A673 (cell line): ENCODE data around the gene TTLL11. TPM values are rescaled to one million over a fixed set of nuclear protein-coding genes. Genes with fewer than 3 reads are reported as not detected.
"Not testable (repeated sequence)": the region's sequence is repeated elsewhere in the genome, so short reads cannot be mapped to it uniquely, and the experiment has no call there.

ENCODE experiments used
- BruUV-seq: library from RNA; stranded (reverse); fragments of 400-500 nt; replicated peaks from 2 replicates; lab custom pipeline; 2021; lab: Mats Ljungman, UMichigan
- CTCF ChIA-PET: fragments of 300-600 bp; sonication (Branson Sonifier 250); formaldehyde crosslinking; loops from one replicate; lab custom pipeline; 2022; ENCODE audit warnings: antibody characterized with exemption; lab: Charles Lee
- POLR2A ChIA-PET: fragments of 300-600 bp; sonication (Branson Sonifier 250); formaldehyde crosslinking; loops from one replicate; lab custom pipeline; 2022; ENCODE audit warnings: antibody characterized with exemption; ENCODE audit not compliant: low non-redundant PET; lab: Charles Lee
- DNase-seq: peaks from one replicate; pipeline ENCODE4 v3.0.0-alpha.2; 2015; ENCODE audit warnings: low spot score
- H3K27ac ChIP-seq: fragments of 200-600 bp; sonication (generic); 2 replicates; pipeline ENCODE4 v1.5.1; 2016; ENCODE audit warnings: mixed run types, low read depth, mild to moderate bottlenecking, mixed read lengths, antibody characterized with exemption, low read length; ENCODE audit not compliant: poor library complexity, severe bottlenecking
- H3K27me3 ChIP-seq: fragments of 200-600 bp; sonication (generic); replicated peaks from 2 replicates; pipeline ENCODE4 v1.6.1; 2017; ENCODE audit warnings: mixed run types, low read depth, mild to moderate bottlenecking, mixed read lengths, antibody characterized with exemption, low read length; ENCODE audit not compliant: insufficient read depth, poor library complexity
- H3K36me3 ChIP-seq: fragments of 200-600 bp; sonication (generic); 2 replicates; pipeline ENCODE4 v1.6.1; 2016; ENCODE audit warnings: mixed run types, mild to moderate bottlenecking, mixed read lengths, antibody characterized with exemption, low read length; ENCODE audit not compliant: insufficient read depth, poor library complexity, severe bottlenecking
- H3K4me1 ChIP-seq: fragments of 200-600 bp; sonication (generic); 2 replicates; pipeline ENCODE4 v1.6.1; 2017; ENCODE audit warnings: mixed run types, mild to moderate bottlenecking, mixed read lengths, antibody characterized with exemption, low read length; ENCODE audit not compliant: insufficient read depth, poor library complexity, severe bottlenecking
- H3K4me3 ChIP-seq: fragments of 200-600 bp; sonication (generic); 2 replicates; pipeline ENCODE4 v1.5.1; 2016; ENCODE audit warnings: low read depth, mixed run types, mild to moderate bottlenecking, mixed read lengths, low read length; ENCODE audit not compliant: poor library complexity, severe bottlenecking
- H3K9me3 ChIP-seq: fragments of 200-600 bp; sonication (generic); 2 replicates; pipeline ENCODE4 v1.6.1; 2016; ENCODE audit warnings: mixed run types, low read depth, mild to moderate bottlenecking, mixed read lengths, antibody characterized with exemption, low read length; ENCODE audit not compliant: poor library complexity, severe bottlenecking
- EZH2 ChIP-seq: fragments of 200-600 bp; sonication (generic); IDR thresholded peaks from 2 replicates; pipeline ENCODE4 v1.6.1; 2017; ENCODE audit warnings: borderline replicate concordance, low read depth, mild to moderate bottlenecking, mixed read lengths, antibody characterized with exemption, low read length; ENCODE audit not compliant: poor library complexity, severe bottlenecking
- intact Hi-C: fragments of 100-400 bp; cut with micrococcal nuclease; formaldehyde crosslinking; loops from one replicate; pipeline ENCODE4 v1.10.0; 2022; ENCODE audit not compliant: unreplicated experiment
- total RNA-seq: library from RNA; stranded (reverse); gene quantifications from 2 replicates; pipeline ENCODE4 v1.2.3, GENCODE V29; 2021
- TF ChIP-seq, protein P1 (sequence below): fragments of 300-800, 200-600 bp; sonication (generic); conservative IDR thresholded peaks from 2 replicates; pipeline ENCODE4 v1.5.1; 2017; ENCODE audit warnings: low read depth, mild to moderate bottlenecking, antibody characterized with exemption, low read length, moderate library complexity, mixed read lengths

TTLL11 gene
- total RNA-seq, 1 experiment from 2014 or later, result 3.0 TPM

GRCh38 chr9:121981118-121981883 lies 111.8 kb downstream of the TTLL11 start:
- H3K4me1 ChIP-seq, result no peaks in the 10 kb centered on the region
- ChIA-PET POLR2A (no interaction called here), CTCF (no interaction called here)
- H3K27me3 ChIP-seq, result no peaks in the 10 kb centered on the region
- H3K36me3 ChIP-seq, result no peaks in the 10 kb centered on the region
- no peak overlapping the region for H3K27ac ChIP-seq
- no peak overlapping the region for H3K4me3 ChIP-seq
- no TSS peak for BruUV-seq
- TF ChIP-seq, protein P1, sequence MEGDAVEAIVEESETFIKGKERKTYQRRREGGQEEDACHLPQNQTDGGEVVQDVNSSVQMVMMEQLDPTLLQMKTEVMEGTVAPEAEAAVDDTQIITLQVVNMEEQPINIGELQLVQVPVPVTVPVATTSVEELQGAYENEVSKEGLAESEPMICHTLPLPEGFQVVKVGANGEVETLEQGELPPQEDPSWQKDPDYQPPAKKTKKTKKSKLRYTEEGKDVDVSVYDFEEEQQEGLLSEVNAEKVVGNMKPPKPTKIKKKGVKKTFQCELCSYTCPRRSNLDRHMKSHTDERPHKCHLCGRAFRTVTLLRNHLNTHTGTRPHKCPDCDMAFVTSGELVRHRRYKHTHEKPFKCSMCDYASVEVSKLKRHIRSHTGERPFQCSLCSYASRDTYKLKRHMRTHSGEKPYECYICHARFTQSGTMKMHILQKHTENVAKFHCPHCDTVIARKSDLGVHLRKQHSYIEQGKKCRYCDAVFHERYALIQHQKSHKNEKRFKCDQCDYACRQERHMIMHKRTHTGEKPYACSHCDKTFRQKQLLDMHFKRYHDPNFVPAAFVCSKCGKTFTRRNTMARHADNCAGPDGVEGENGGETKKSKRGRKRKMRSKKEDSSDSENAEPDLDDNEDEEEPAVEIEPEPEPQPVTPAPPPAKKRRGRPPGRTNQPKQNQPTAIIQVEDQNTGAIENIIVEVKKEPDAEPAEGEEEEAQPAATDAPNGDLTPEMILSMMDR, result no peak
- no peak for TF ChIP-seq EZH2
- H3K9me3 ChIP-seq, result no peaks in the 10 kb centered on the region
- no peak for DNase-seq
- intact Hi-C loops, result no loop called here

DNA sequence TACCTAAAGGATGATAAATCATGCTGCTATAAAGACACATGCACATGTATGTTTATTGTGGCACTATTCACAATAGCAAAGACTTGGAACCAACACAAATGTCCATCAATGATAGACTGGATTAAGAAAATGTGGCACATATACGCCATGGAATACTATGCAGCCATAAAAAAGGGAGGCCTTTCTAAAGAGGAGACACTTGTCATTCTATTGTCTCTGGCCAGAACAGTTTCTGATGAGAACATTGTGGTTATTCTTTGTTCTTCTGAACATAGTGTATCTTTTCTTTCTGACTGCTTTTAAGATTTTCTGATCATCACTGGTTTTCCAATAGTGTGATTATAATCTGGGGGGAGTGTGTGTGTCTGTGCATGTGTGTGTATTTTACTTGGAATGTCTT lies 112.4 kb downstream of the TTLL11 start:
- CTCF ChIA-PET, POLR2A ChIA-PET, H3K36me3 ChIP-seq, H3K9me3 ChIP-seq, H3K27ac ChIP-seq, intact Hi-C loops, H3K4me1 ChIP-seq, BruUV-seq, DNase-seq, H3K4me3 ChIP-seq, H3K27me3 ChIP-seq: not testable (repeated sequence)

DNA sequence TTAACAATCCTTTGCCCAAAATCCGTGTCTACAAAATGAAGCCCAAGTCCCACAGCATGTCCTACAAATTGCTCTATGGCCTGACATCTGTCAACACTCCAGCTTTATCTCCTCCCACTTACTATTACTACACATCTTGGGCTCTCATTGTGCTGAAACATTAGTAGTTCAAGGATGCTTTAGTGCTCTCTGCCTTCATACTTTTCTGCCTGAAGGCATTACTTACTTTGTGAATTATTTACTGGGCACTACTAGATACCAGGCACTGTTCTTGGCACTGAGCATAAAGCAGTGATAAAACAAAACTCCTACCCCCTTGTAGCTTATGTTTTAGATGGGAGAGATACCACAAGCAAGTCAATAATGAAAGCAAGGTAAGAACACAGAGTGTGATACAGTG lies 113.4 kb downstream of the TTLL11 start:
- intact Hi-C loops, result no loop called here

More for the DNA sequence above, 113.4 kb downstream of the TTLL11 start:
- DNase-seq, result no peak
- no peaks in the 10 kb centered on the region for H3K27me3 ChIP-seq
- H3K9me3 ChIP-seq, result no peaks in the 10 kb centered on the region
- BruUV-seq, result no TSS peak
- H3K4me3 ChIP-seq, result no peak overlapping the region
- ChIA-PET CTCF (no interaction called here), POLR2A (no interaction called here)
- no peaks in the 10 kb centered on the region for H3K36me3 ChIP-seq
- TF ChIP-seq, protein P1, result no peak
- TF ChIP-seq EZH2, result no peak
- no peak overlapping the region for H3K27ac ChIP-seq
- H3K4me1 ChIP-seq, result no peaks in the 10 kb centered on the region
